Measurements from ENCODE around the gene XRCC4.

DNA sequence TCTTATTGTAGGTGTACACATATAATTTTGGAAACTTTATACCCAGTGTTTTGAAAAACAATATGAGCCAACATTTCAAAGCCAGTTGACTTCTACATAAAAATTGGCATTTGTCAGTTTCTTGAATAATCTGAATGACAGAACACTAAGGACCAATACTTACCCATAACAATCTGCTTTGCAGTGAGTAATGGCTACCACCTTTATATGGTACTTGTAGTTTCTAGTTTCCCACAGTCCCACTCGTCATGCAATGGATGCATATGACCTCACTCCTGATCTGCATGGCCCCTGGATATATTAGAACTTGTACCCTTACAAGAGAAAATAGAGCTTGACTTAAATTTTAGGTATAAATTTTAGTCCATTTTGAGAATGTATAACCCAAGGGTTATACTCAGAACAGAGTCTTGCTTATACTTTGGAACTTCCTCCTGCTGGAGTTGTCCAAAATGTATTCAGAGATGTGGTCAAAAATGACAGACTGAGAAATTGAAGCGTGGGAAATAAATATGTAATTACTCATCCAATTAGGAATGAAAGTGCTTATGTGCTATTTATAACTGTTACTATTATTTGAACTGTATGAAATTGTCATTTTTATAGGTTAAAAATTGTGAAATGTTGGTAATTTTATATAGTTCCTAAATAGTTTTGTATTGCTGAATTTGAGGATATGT is 19.5 kb downstream of the XRCC4 start:
- TF ChIP-seq CTCF (IDR thresholded peaks at IDR 0.05; ENCODE audit: poor library complexity, severe bottlenecking) = no peak
- no peak for TF ChIP-seq POLR2AphosphoS5 (IDR thresholded peaks at IDR 0.05)
- TF ChIP-seq EZH2 (IDR thresholded peaks at IDR 0.05; ENCODE audit: borderline replicate concordance, insufficient read depth, low read length, poor library complexity, severe bottlenecking) = no peak
- TF ChIP-seq EP300 (conservative IDR thresholded peaks at IDR 0.05; ENCODE audit: poor library complexity, severe bottlenecking) = no peak
- no peak for TF ChIP-seq MXI1 (conservative IDR thresholded peaks at IDR 0.05; ENCODE audit: poor library complexity, severe bottlenecking)
- TF ChIP-seq REST (IDR thresholded peaks at IDR 0.05; ENCODE audit: borderline replicate concordance) = no peak
- TF ChIP-seq RAD21 (conservative IDR thresholded peaks at IDR 0.05) = no peak
